Stimulated activated memory B cell treated with anti-CD40 and anti-IgM and Interleukin-4, amounts not matched to agents 10 μg/mL and 1 μg/mL and 100 μg/mL, for 72 hours (primary cell): ENCODE measurements around the gene CEP126.
A peak's percentile ranks its signal among the peaks of the same experiment; 100 is the strongest.

ENCODE experiments used
- ATAC-seq: fragments of 150-1000 bp; cut with Tn5 transposase; 2 replicates; pipeline ENCODE4 v1.10.0; 2021
- H3K27ac Mint-ChIP-seq: one replicate; pipeline ENCODE4 v1.8.0; 2022; ENCODE audit warnings: mild to moderate bottlenecking, mixed read lengths
- H3K27me3 Mint-ChIP-seq: one replicate; pipeline ENCODE4 v1.8.0; 2022; ENCODE audit warnings: mixed read lengths
- H3K36me3 Mint-ChIP-seq: one replicate; pipeline ENCODE4 v1.8.0; 2022; ENCODE audit warnings: mixed read lengths
- H3K4me1 Mint-ChIP-seq: one replicate; pipeline ENCODE4 v1.8.0; 2022; ENCODE audit warnings: mixed read lengths
- H3K4me3 Mint-ChIP-seq: one replicate; pipeline ENCODE4 v1.8.0; 2022; ENCODE audit warnings: mild to moderate bottlenecking, moderate library complexity, mixed read lengths
- H3K9me3 Mint-ChIP-seq: one replicate; pipeline ENCODE4 v1.8.0; 2022; ENCODE audit warnings: mixed read lengths

CEP126 gene

GRCh38 chr11:101914738-101915426, at the start of gene CEP126:
Gene CEP126, plus strand, starts transcription at chr11:101915010. Its CDS starts 275 bp downstream, at chr11:101915285.
- H3K4me1 Mint-ChIP-seq, result peaks cover 29% of the 10 kb centered on the region
- no peaks in the 10 kb centered on the region for H3K9me3 Mint-ChIP-seq
- H3K27ac Mint-ChIP-seq, result peak within 1 kb of the TSS; percentile 89
- no peaks in the 10 kb centered on the region for H3K27me3 Mint-ChIP-seq
- peak within 1 kb of the TSS; percentile 93 for H3K4me3 Mint-ChIP-seq
- ATAC-seq, result peak; percentile 98
- H3K36me3 Mint-ChIP-seq, result no peaks in the 10 kb centered on the region

- H3K27ac Mint-ChIP-seq, result no peak overlapping the region
- peaks cover 14% of the 10 kb centered on the region for H3K27me3 Mint-ChIP-seq
- H3K4me1 Mint-ChIP-seq, result no peaks in the 10 kb centered on the region
- peaks cover 3% of the 10 kb centered on the region for H3K9me3 Mint-ChIP-seq
- H3K4me3 Mint-ChIP-seq, result no peak overlapping the region
- H3K36me3 Mint-ChIP-seq, result no peaks in the 10 kb centered on the region
- no peak for ATAC-seq
Observed at GRCh38 chr11:101866619-101867491, 48.0 kb upstream of the CEP126 start.

- peaks cover 14% of the 10 kb centered on the region for H3K27me3 Mint-ChIP-seq
- no peaks in the 10 kb centered on the region for H3K36me3 Mint-ChIP-seq
- no peak overlapping the region for H3K4me3 Mint-ChIP-seq
- H3K27ac Mint-ChIP-seq, result no peak overlapping the region
- peaks cover 3% of the 10 kb centered on the region for H3K9me3 Mint-ChIP-seq
- no peaks in the 10 kb centered on the region for H3K4me1 Mint-ChIP-seq
- no peak for ATAC-seq
Observed at GRCh38 chr11:101867951-101868350, 46.9 kb upstream of the CEP126 start.

- Mint-ChIP-seq H3K27ac (no peak overlapping the region), H3K9me3 (peaks cover 2% of the 10 kb centered on the region), H3K36me3 (no peaks in the 10 kb centered on the region), H3K4me3 (no peak overlapping the region), H3K4me1 (no peaks in the 10 kb centered on the region), H3K27me3 (peaks cover 3% of the 10 kb centered on the region)
- ATAC-seq, result no peak
Observed at GRCh38 chr11:101870510-101870909, 44.3 kb upstream of the CEP126 start.

GRCh38 chr11:101872171-101872882, 42.5 kb upstream of the CEP126 start:
- Mint-ChIP-seq H3K36me3 (no peaks in the 10 kb centered on the region), H3K4me1 (no peaks in the 10 kb centered on the region), H3K27ac (no peak overlapping the region), H3K27me3 (peaks cover 13% of the 10 kb centered on the region), H3K4me3 (no peak overlapping the region), H3K9me3 (peaks cover 2% of the 10 kb centered on the region)
- no peak for ATAC-seq

- Mint-ChIP-seq H3K27me3 (peaks cover 62% of the 10 kb centered on the region), H3K27ac (no peak overlapping the region), H3K4me3 (no peak overlapping the region), H3K4me1 (no peaks in the 10 kb centered on the region), H3K36me3 (no peaks in the 10 kb centered on the region), H3K9me3 (no peaks in the 10 kb centered on the region)
- no peak for ATAC-seq
Observed at GRCh38 chr11:101880222-101880621, 34.6 kb upstream of the CEP126 start.

- no peak overlapping the region for H3K27ac Mint-ChIP-seq
- H3K9me3 Mint-ChIP-seq, result no peaks in the 10 kb centered on the region
Observed at GRCh38 chr11:101881586-101881985, 33.2 kb upstream of the CEP126 start.

GRCh38 chr11:101885631-101886030, 29.2 kb upstream of the CEP126 start:
- H3K27me3 Mint-ChIP-seq, result peaks cover 55% of the 10 kb centered on the region
- no peak overlapping the region for H3K27ac Mint-ChIP-seq
- no peaks in the 10 kb centered on the region for H3K36me3 Mint-ChIP-seq
- peaks cover 7% of the 10 kb centered on the region for H3K4me1 Mint-ChIP-seq
- H3K4me3 Mint-ChIP-seq, result no peak overlapping the region
- no peaks in the 10 kb centered on the region for H3K9me3 Mint-ChIP-seq
- no peak for ATAC-seq

More at GRCh38 chr11:101881586-101881985, 33.2 kb upstream of the CEP126 start:
- H3K4me3 Mint-ChIP-seq, result no peak overlapping the region
- H3K36me3 Mint-ChIP-seq, result no peaks in the 10 kb centered on the region
- no peak for ATAC-seq
- peaks cover 65% of the 10 kb centered on the region for H3K27me3 Mint-ChIP-seq
- H3K4me1 Mint-ChIP-seq, result no peaks in the 10 kb centered on the region

- H3K9me3 Mint-ChIP-seq, result no peaks in the 10 kb centered on the region
- H3K36me3 Mint-ChIP-seq, result no peaks in the 10 kb centered on the region
- H3K4me1 Mint-ChIP-seq, result peaks cover 7% of the 10 kb centered on the region
- no peak overlapping the region for H3K4me3 Mint-ChIP-seq
- no peak overlapping the region for H3K27ac Mint-ChIP-seq
- peaks cover 32% of the 10 kb centered on the region for H3K27me3 Mint-ChIP-seq
- no peak for ATAC-seq
Observed at GRCh38 chr11:101889767-101890166, 25.0 kb upstream of the CEP126 start.

GRCh38 chr11:101894505-101894904, 20.3 kb upstream of the CEP126 start:
- ATAC-seq, result no peak
- Mint-ChIP-seq H3K9me3 (no peaks in the 10 kb centered on the region), H3K27me3 (peaks cover 30% of the 10 kb centered on the region), H3K4me3 (no peak overlapping the region), H3K36me3 (no peaks in the 10 kb centered on the region), H3K27ac (no peak overlapping the region), H3K4me1 (no peaks in the 10 kb centered on the region)

- Mint-ChIP-seq H3K27me3 (peaks cover 20% of the 10 kb centered on the region), H3K4me1 (no peaks in the 10 kb centered on the region), H3K27ac (no peak overlapping the region), H3K36me3 (no peaks in the 10 kb centered on the region), H3K4me3 (no peak overlapping the region), H3K9me3 (no peaks in the 10 kb centered on the region)
- no peak for ATAC-seq
Observed at GRCh38 chr11:101907815-101908214, 7.0 kb upstream of the CEP126 start.

- Mint-ChIP-seq H3K27me3 (peaks cover 11% of the 10 kb centered on the region), H3K4me1 (no peaks in the 10 kb centered on the region), H3K27ac (no peak overlapping the region), H3K36me3 (no peaks in the 10 kb centered on the region), H3K4me3 (no peak overlapping the region), H3K9me3 (no peaks in the 10 kb centered on the region)
- no peak for ATAC-seq
Observed at GRCh38 chr11:101909087-101909486, 5.7 kb upstream of the CEP126 start.

- peaks cover 29% of the 10 kb centered on the region for H3K4me1 Mint-ChIP-seq
- H3K4me3 Mint-ChIP-seq, result no peak overlapping the region
Observed at GRCh38 chr11:101912823-101913284, 2.0 kb upstream of the CEP126 start.

GRCh38 chr11:101913656-101914055, 1.2 kb upstream of the CEP126 start:
- peaks cover 29% of the 10 kb centered on the region for H3K4me1 Mint-ChIP-seq
- ATAC-seq, result no peak
- H3K27ac Mint-ChIP-seq, result no peak overlapping the region
- no peak overlapping the region for H3K4me3 Mint-ChIP-seq
- H3K27me3 Mint-ChIP-seq, result no peaks in the 10 kb centered on the region
- no peaks in the 10 kb centered on the region for H3K9me3 Mint-ChIP-seq
- H3K36me3 Mint-ChIP-seq, result no peaks in the 10 kb centered on the region

More at GRCh38 chr11:101912823-101913284, 2.0 kb upstream of the CEP126 start:
- Mint-ChIP-seq H3K27ac (no peak overlapping the region), H3K27me3 (no peaks in the 10 kb centered on the region), H3K9me3 (no peaks in the 10 kb centered on the region), H3K36me3 (no peaks in the 10 kb centered on the region)
- no peak for ATAC-seq

- H3K27ac Mint-ChIP-seq, result peak overlapping the region; percentile 89
- H3K4me1 Mint-ChIP-seq, result peaks cover 29% of the 10 kb centered on the region
- H3K36me3 Mint-ChIP-seq, result no peaks in the 10 kb centered on the region
- no peaks in the 10 kb centered on the region for H3K27me3 Mint-ChIP-seq
- H3K9me3 Mint-ChIP-seq, result no peaks in the 10 kb centered on the region
- peak overlapping the region; percentile 93 for H3K4me3 Mint-ChIP-seq
- ATAC-seq, result no peak
Observed at GRCh38 chr11:101914341-101914737, 471 bp upstream of the CEP126 start.
